GM18505 (cell line): ENCODE results near the gene BCR.

Experiments
- ATAC-seq: cut with Tn5 transposase; IDR thresholded peaks from one replicate; pipeline ENCODE4 v1.9.1; 2021; ENCODE audit not compliant: unreplicated experiment
- POLR2A ChIP-seq: IDR thresholded peaks from 4 replicates; pipeline ENCODE4 v1.6.1; 2011; ENCODE audit warnings: borderline replicate concordance; ENCODE audit not compliant: insufficient read depth, insufficient read length; ENCODE audit errors: extremely low read depth

Gene BCR

GRCh38 chr22:23257889-23258825 is 77.8 kb downstream of the BCR start:
- no peak for ATAC-seq
- TF ChIP-seq POLR2A: no peak

GRCh38 chr22:23258826-23259170 is 78.5 kb downstream of the BCR start:
- TF ChIP-seq POLR2A: no peak
- no peak for ATAC-seq

GRCh38 chr22:23259916-23260644 is 79.8 kb downstream of the BCR start:
- ATAC-seq: no peak
- no peak for TF ChIP-seq POLR2A

- no peak for TF ChIP-seq POLR2A
- no peak for ATAC-seq
These were observed 80.6 kb downstream of the BCR start for GRCh38 chr22:23260645-23261581.

GRCh38 chr22:23261900-23262450 is 81.7 kb downstream of the BCR start:
- no peak for TF ChIP-seq POLR2A
- ATAC-seq: no peak

- no peak for TF ChIP-seq POLR2A
- ATAC-seq: no peak
These were observed 82.4 kb downstream of the BCR start for GRCh38 chr22:23262518-23263332.

GRCh38 chr22:23263651-23264555 is 83.6 kb downstream of the BCR start:
- TF ChIP-seq POLR2A: no peak
- no peak for ATAC-seq

- TF ChIP-seq POLR2A: no peak
- no peak for ATAC-seq
These were observed 84.5 kb downstream of the BCR start for GRCh38 chr22:23264610-23265367.

- no peak for TF ChIP-seq POLR2A
- ATAC-seq: no peak
These were observed 85.0 kb downstream of the BCR start for GRCh38 chr22:23265368-23265700.

GRCh38 chr22:23266780-23267179 is 86.5 kb downstream of the BCR start:
- no peak for TF ChIP-seq POLR2A
- no peak for ATAC-seq
